HEK293T (cell line): ENCODE measurements around the gene E2F8.
"Not testable (repeated sequence)": the region's sequence is repeated elsewhere in the genome, so short reads cannot be mapped to it uniquely, and the experiment has no call there.

ENCODE experiments used
- CTCF ChIA-PET: fragments of 350-600 bp; formaldehyde crosslinking; extraction: SDS; loops from one replicate; lab custom pipeline; 2021; ENCODE audit warnings: antibody characterized with exemption, inconsistent platforms; lab: Yijun Ruan, JAX
- POLR2A ChIA-PET: fragments of 350-600 bp; formaldehyde crosslinking; extraction: SDS; loops from one replicate; lab custom pipeline; 2020; ENCODE audit warnings: antibody characterized with exemption, inconsistent platforms; lab: Yijun Ruan, JAX
- DNase-seq: peaks from one replicate; pipeline ENCODE4 v3.0.0; 2012; ENCODE audit warnings: mixed read lengths; ENCODE audit errors: extremely low spot score
- ARNT ChIP-seq: fragments of 450-650 bp; IDR thresholded peaks from 2 replicates; pipeline ENCODE4 v1.6.1; 2017; ENCODE audit warnings: mild to moderate bottlenecking
- BHLHE40 ChIP-seq: fragments of 450-650 bp; IDR thresholded peaks from 2 replicates; pipeline ENCODE4 v1.6.1; 2016; ENCODE audit warnings: mild to moderate bottlenecking, moderate library complexity, borderline replicate concordance
- CTBP1 ChIP-seq: fragments of 450-650 bp; IDR thresholded peaks from 2 replicates; pipeline ENCODE4 v1.6.1; 2016; ENCODE audit warnings: borderline replicate concordance
- ELF4 ChIP-seq: fragments of 450-650 bp; IDR thresholded peaks from 2 replicates; pipeline ENCODE4 v1.6.1; 2017; ENCODE audit warnings: antibody characterized with exemption
- FOXA1 ChIP-seq: fragments of 450-650 bp; IDR thresholded peaks from 2 replicates; pipeline ENCODE4 v1.6.1; 2016; ENCODE audit warnings: mild to moderate bottlenecking
- FOXK2 ChIP-seq: fragments of 450-650 bp; IDR thresholded peaks from 2 replicates; pipeline ENCODE4 v1.6.1; 2016; ENCODE audit warnings: mild to moderate bottlenecking
- FOXM1 ChIP-seq: fragments of 450-650 bp; IDR thresholded peaks from 2 replicates; pipeline ENCODE4 v1.6.1; 2017; ENCODE audit warnings: mild to moderate bottlenecking, borderline replicate concordance
- HDGF ChIP-seq: fragments of 450-650 bp; IDR thresholded peaks from 2 replicates; pipeline ENCODE4 v1.6.1; 2017; ENCODE audit warnings: antibody characterized with exemption, borderline replicate concordance
- L3MBTL2 ChIP-seq: fragments of 450-650 bp; conservative IDR thresholded peaks from 2 replicates; pipeline ENCODE4 v1.6.1; 2016; ENCODE audit warnings: mild to moderate bottlenecking
- LEF1 ChIP-seq: fragments of 450-650 bp; IDR thresholded peaks from 2 replicates; pipeline ENCODE4 v1.6.1; 2017; ENCODE audit warnings: mild to moderate bottlenecking, borderline replicate concordance
- NFRKB ChIP-seq: fragments of 450-650 bp; IDR thresholded peaks from 2 replicates; pipeline ENCODE4 v1.6.1; 2016; ENCODE audit warnings: mild to moderate bottlenecking, moderate library complexity
- SP1 ChIP-seq: fragments of 450-650 bp; IDR thresholded peaks from 2 replicates; pipeline ENCODE4 v1.6.1; 2017
- SUZ12 ChIP-seq: fragments of 450-650 bp; IDR thresholded peaks from 2 replicates; pipeline ENCODE4 v1.6.1; 2016; ENCODE audit warnings: mild to moderate bottlenecking
- TARDBP ChIP-seq: fragments of 450-650 bp; IDR thresholded peaks from 2 replicates; pipeline ENCODE4 v1.6.1; 2016
- ZNF384 ChIP-seq: fragments of 450-650 bp; IDR thresholded peaks from 2 replicates; pipeline ENCODE4 v1.6.1; 2016
- TF ChIP-seq, protein P1 (sequence below): fragments of 450-650 bp; IDR thresholded peaks from 2 replicates; pipeline ENCODE4 v1.6.1; 2016

E2F8 gene

GRCh38 chr11:19268909-19269308 lies 28.2 kb upstream of the E2F8 start:
- DNase-seq = no peak
- CTCF ChIA-PET = no interaction called here
- TF ChIP-seq HDGF (no peak), CTBP1 (no peak)
- POLR2A ChIA-PET = no interaction called here

- CTCF ChIA-PET = no interaction called here
- POLR2A ChIA-PET = no interaction called here
- DNase-seq = no peak
- TF ChIP-seq L3MBTL2 = no peak
- TF ChIP-seq FOXK2 = no peak
- TF ChIP-seq FOXM1 = no peak
- TF ChIP-seq LEF1 = no peak
- TF ChIP-seq CTBP1 = no peak
Measured at GRCh38 chr11:19267567-19267966, 26.8 kb upstream of the E2F8 start.

GRCh38 chr11:19263333-19263732 lies 22.6 kb upstream of the E2F8 start:
- DNase-seq = no peak
- ChIA-PET POLR2A (no interaction called here), CTCF (no interaction called here)
- TF ChIP-seq HDGF = no peak
- no peak for TF ChIP-seq NFRKB
- TF ChIP-seq BHLHE40 = no peak
- no peak for TF ChIP-seq FOXM1
- no peak for TF ChIP-seq CTBP1
- no peak for TF ChIP-seq ARNT
- no peak for TF ChIP-seq FOXK2
- TF ChIP-seq LEF1 = no peak
- no peak for TF ChIP-seq FOXA1
- no peak for TF ChIP-seq ELF4
- no peak for TF ChIP-seq ZNF384
- no peak for TF ChIP-seq SUZ12
- TF ChIP-seq TARDBP = no peak
- TF ChIP-seq, protein P1, sequence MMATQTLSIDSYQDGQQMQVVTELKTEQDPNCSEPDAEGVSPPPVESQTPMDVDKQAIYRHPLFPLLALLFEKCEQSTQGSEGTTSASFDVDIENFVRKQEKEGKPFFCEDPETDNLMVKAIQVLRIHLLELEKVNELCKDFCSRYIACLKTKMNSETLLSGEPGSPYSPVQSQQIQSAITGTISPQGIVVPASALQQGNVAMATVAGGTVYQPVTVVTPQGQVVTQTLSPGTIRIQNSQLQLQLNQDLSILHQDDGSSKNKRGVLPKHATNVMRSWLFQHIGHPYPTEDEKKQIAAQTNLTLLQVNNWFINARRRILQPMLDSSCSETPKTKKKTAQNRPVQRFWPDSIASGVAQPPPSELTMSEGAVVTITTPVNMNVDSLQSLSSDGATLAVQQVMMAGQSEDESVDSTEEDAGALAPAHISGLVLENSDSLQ = no peak
- no peak for TF ChIP-seq L3MBTL2
- TF ChIP-seq SP1 = no peak

DNA sequence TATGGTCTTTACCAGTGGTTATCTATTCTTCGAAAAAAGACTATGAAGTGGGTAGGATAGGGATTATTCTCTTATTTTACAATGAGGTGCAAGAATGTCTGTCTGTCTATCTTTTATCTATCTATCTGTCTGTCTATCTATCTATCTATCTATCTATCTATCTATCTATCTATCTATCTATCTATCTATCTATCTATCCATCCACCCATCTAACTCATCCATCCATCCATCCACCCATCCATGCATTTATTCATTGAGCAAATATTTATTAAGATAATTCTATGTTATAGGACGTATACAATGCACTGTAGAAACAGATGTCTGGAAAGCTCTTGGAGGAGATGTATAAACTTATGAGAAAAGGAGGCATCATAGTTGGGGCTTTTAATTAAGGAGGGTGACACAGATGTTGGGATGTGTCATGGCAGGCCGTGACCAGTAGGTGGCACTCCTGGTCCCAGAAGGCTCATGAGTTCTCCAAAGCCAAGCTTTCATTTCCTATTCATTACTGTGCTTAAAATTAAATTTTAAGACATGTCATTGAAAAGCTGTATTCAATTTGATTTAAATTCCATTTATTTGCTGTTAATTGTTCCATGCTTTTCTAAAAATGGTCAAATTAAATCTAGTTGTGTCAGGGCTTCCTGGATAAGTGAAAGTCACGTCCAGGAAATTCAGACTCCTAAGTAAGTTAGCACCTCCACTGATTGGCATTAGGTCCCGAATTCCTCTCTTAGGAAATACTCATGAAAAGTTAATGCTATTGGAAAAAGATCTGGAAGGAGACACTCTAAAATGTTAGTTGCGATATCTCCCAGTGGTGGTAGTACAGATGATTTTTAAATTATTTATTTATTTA lies 19.0 kb upstream of the E2F8 start:
- TF ChIP-seq ELF4 (no peak), FOXK2 (no peak), SP1 (no peak), LEF1 (no peak), FOXA1 (no peak), HDGF (no peak), ZNF384 (no peak), NFRKB (no peak), CTBP1 (no peak)
- TF ChIP-seq, protein P1 = no peak
- ChIA-PET POLR2A (no interaction called here), CTCF (interaction anchor here (0.5 to 1.0 kb wide), 5 partner anchors 8 to 129 kb away, joined by 3 to 6 read pairs (median 3); no protein-coding TSS in a partner anchor)
- peak; percentile 66 for DNase-seq

GRCh38 chr11:19258641-19259230 lies 18.0 kb upstream of the E2F8 start:
- DNase-seq = no peak

GRCh38 chr11:19254441-19254840 lies 13.7 kb upstream of the E2F8 start:
- POLR2A ChIA-PET, DNase-seq: not testable (repeated sequence)
- CTCF ChIA-PET = interaction anchor here (0.5 kb wide), 1 partner anchor 195 kb away, joined by 3 read pairs; no protein-coding TSS in a partner anchor

More at GRCh38 chr11:19258641-19259230, 18.0 kb upstream of the E2F8 start:
- TF ChIP-seq ELF4 (no peak), SUZ12 (no peak), TARDBP (no peak), CTBP1 (no peak), LEF1 (no peak), ARNT (no peak)
- TF ChIP-seq, protein P1 = no peak
- CTCF ChIA-PET = no interaction called here
- POLR2A ChIA-PET = no interaction called here

- TF ChIP-seq FOXM1 (no peak), FOXA1 (no peak), LEF1 (no peak), ARNT (no peak), L3MBTL2 (no peak), ELF4 (no peak), BHLHE40 (no peak), SUZ12 (no peak), ZNF384 (no peak), SP1 (no peak), HDGF (no peak), FOXK2 (no peak), CTBP1 (no peak)
- ChIA-PET POLR2A (no interaction called here), CTCF (interaction anchor here (0.5 kb wide), 1 partner anchor 195 kb away, joined by 3 read pairs; no protein-coding TSS in a partner anchor)
- no peak for DNase-seq
Measured at GRCh38 chr11:19253817-19254216, 13.1 kb upstream of the E2F8 start.
